ENCODE measurements around the gene COMP. TPM values are rescaled to one million over a fixed set of nuclear protein-coding genes. Genes with fewer than 3 reads are reported as not detected.

Gene COMP
- polyA plus RNA-seq, 2 of the 4 experiments (the other 2 are of a cell fraction) = not detected

- FAIRE-seq = no peak
These were observed 2.9 kb upstream of the COMP start for GRCh38 chr19:18794029-18794313.

GRCh38 chr19:18793144-18794028 is 2.3 kb upstream of the COMP start:
- CTCF ChIA-PET = interaction anchor here (1.5 kb wide), 1 partner anchor 17 kb away, joined by 6 read pairs; no protein-coding TSS in a partner anchor
- POLR2A ChIA-PET = no interaction called here
- Histone ChIP-seq H3K4me1 (peaks cover 17% of the 10 kb centered on the region; the same call in 1 of the 3 replicates), H3K27ac (no peak overlapping the region), H3K4me2 (no peak overlapping the region), H3K9me3 (no peaks in the 10 kb centered on the region), H3K4me3 (no peak overlapping the region)
- no peak for DNase-seq (ENCODE audit: low read depth in 1 of 2, low spot score in 1 of 2)
- no peak for ATAC-seq
- no peak for FAIRE-seq
- 63% methylated on average over 11 of the region's 13 CpGs for WGBS (ENCODE audit: missing lambda C conversion rate)
- no peak for TF ChIP-seq MYC (IDR thresholded peaks at IDR 0.05; ENCODE audit: borderline replicate concordance, low read length)
- TF ChIP-seq BCL3 (IDR thresholded peaks at IDR 0.05) = no peak
- no peak for TF ChIP-seq HOXA7 (CRISPR knock-in tag; IDR thresholded peaks at IDR 0.05)
- TF ChIP-seq HOXB5 (CRISPR knock-in tag; IDR thresholded peaks at IDR 0.05) = no peak
- TF ChIP-seq TFCP2L1 (CRISPR knock-in tag; IDR thresholded peaks at IDR 0.05) = no peak
- no peak for TF ChIP-seq NPAS2 (CRISPR knock-in tag; IDR thresholded peaks at IDR 0.05; ENCODE audit: borderline replicate concordance)
- TF ChIP-seq TP53 (CRISPR knock-in tag; IDR thresholded peaks at IDR 0.05) = no peak
- no peak for TF ChIP-seq RARB (CRISPR knock-in tag; IDR thresholded peaks at IDR 0.05)
- no peak for TF ChIP-seq NFE2L2 (conservative IDR thresholded peaks at IDR 0.05; ENCODE audit: low read length)
- TF ChIP-seq MAZ (IDR thresholded peaks at IDR 0.05; ENCODE audit: borderline replicate concordance, low read depth, low read length) = no peak
- no peak for TF ChIP-seq MAFK (IDR thresholded peaks at IDR 0.05; ENCODE audit: partially characterized antibody)
- TF ChIP-seq CBX8 (IDR thresholded peaks at IDR 0.05) = no peak
- TF ChIP-seq NR3C1 (IDR thresholded peaks at IDR 0.05) = no peak
- no peak for TF ChIP-seq RAD21 (conservative IDR thresholded peaks at IDR 0.05 in 1 of 2, IDR thresholded peaks at IDR 0.05 in 1 of 2)
- no peak for TF ChIP-seq CEBPB (IDR thresholded peaks at IDR 0.05)

More at GRCh38 chr19:18794029-18794313, 2.9 kb upstream of the COMP start:
- DNase-seq (ENCODE audit: low read depth in 1 of 2, low spot score in 1 of 2) (no peak), ATAC-seq (no peak)
- TF ChIP-seq E2F6 (IDR thresholded peaks at IDR 0.05; ENCODE audit: borderline replicate concordance, low read depth) (no peak), MAX (IDR thresholded peaks at IDR 0.05) (no peak), ZFP36 (IDR thresholded peaks at IDR 0.05; ENCODE audit: borderline replicate concordance, partially characterized antibody) (peak; percentile 67)
- 50% methylated on average over 5 of the region's 5 CpGs for WGBS (ENCODE audit: missing lambda C conversion rate)
- ChIA-PET CTCF (interaction anchor here (0.7 to 1.5 kb wide), 2 partner anchors 18 to 372 kb away, joined by 3 to 6 read pairs; no protein-coding TSS in a partner anchor), POLR2A (no interaction called here)
- Histone ChIP-seq H3K4me2 (no peak overlapping the region), H3K27ac (no peak overlapping the region), H3K4me3 (no peak overlapping the region), H3K4me1 (peaks cover 14% of the 10 kb centered on the region; the same call in 1 of the 3 replicates), H3K9me3 (no peaks in the 10 kb centered on the region)

GRCh38 chr19:18792661-18793060 is 1.6 kb upstream of the COMP start:
- TF ChIP-seq ZSCAN20 (CRISPR knock-in tag; IDR thresholded peaks at IDR 0.05) (no peak), ZFP36 (IDR thresholded peaks at IDR 0.05; ENCODE audit: borderline replicate concordance, partially characterized antibody) (peak; percentile 2)
- POLR2A ChIA-PET = no interaction called here
- H3K4me3 ChIP-seq = no peak overlapping the region
- no peaks in the 10 kb centered on the region for H3K9me3 ChIP-seq
- WGBS (ENCODE audit: missing lambda C conversion rate) = 51% methylated on average over 3 of the region's 3 CpGs
- ATAC-seq = no peak
- H3K4me2 ChIP-seq = no peak overlapping the region
- peaks cover 17% of the 10 kb centered on the region; the same call in 1 of the 3 replicates for H3K4me1 ChIP-seq
- H3K27ac ChIP-seq = no peak overlapping the region
- no peak for DNase-seq (ENCODE audit: low read depth in 1 of 2, low spot score in 1 of 2)
- FAIRE-seq = no peak
- CTCF ChIA-PET = no interaction called here
